Mucosa of descending colon (tissue), 3 donors: ENCODE results near the gene TMEM108. TPM values are rescaled to one million over a fixed set of nuclear protein-coding genes. Genes with fewer than 3 reads are reported as not detected.

Source experiments
- ATAC-seq: fragments of 200-7000 bp; cut with Tn5 transposase; one replicate; pipeline ENCODE4 v1.9.1; 2020; ENCODE audit warnings: mild to moderate bottlenecking, moderate library complexity
- DNase-seq, 3 donors: peaks; one replicate each; pipeline ENCODE4 v3.0.0-alpha.2; 2020
- H3K36me3 ChIP-seq: fragments of 200-600 bp; one replicate; pipeline ENCODE4 v1.8.0; 2021; ENCODE audit warnings: low read depth, mild to moderate bottlenecking
- H3K4me1 ChIP-seq: fragments of 200-600 bp; one replicate; pipeline ENCODE4 v1.8.0; 2021; ENCODE audit warnings: low read depth, mild to moderate bottlenecking
- H3K4me3 ChIP-seq: fragments of 200-600 bp; one replicate; pipeline ENCODE4 v1.8.0; 2021; ENCODE audit warnings: mild to moderate bottlenecking
- H3K9me3 ChIP-seq: fragments of 200-600 bp; one replicate; pipeline ENCODE4 v1.8.0; 2021; ENCODE audit warnings: mild to moderate bottlenecking
- intact Hi-C, 2 donors: fragments of 100-400 bp; cut with DNase I in 1 of 2; cut with micrococcal nuclease in 1 of 2; formaldehyde crosslinking; loops; one replicate each; pipeline versions ENCODE4 v1.11.0 to v1.11.1; 2022; cut with DNase I, micrococcal nuclease
- total RNA-seq, 3 donors: library from RNA; stranded (reverse); fragmentation: NEBNext Ultra II Directional in 2 of 3; extraction: Animal tissue kit (Norgen Biotek cat#: 25700) in 2 of 3; gene quantifications; one replicate each; pipeline versions ENCODE4 v1.2.1 to v1.2.4, GENCODE V29; 2021 to 2023
- TF ChIP-seq, protein P1 (sequence below): fragments of 200-600 bp; IDR thresholded peaks from one replicate; pipeline ENCODE4 v1.8.0; 2022; ENCODE audit warnings: antibody characterized with exemption, mild to moderate bottlenecking
- donor health status: DM: no; HTN: no; CAD: no; lungs with moderate emphysema.
- donor health status: DM: no; HTN: no; CAD: no.
- donor health status: DM: no; HTN: yes; CAD: no.

The TMEM108 gene
- total RNA-seq, 3 donors from 2014 or later: 0.72 to 3.4 (median 1.1) TPM

DNA sequence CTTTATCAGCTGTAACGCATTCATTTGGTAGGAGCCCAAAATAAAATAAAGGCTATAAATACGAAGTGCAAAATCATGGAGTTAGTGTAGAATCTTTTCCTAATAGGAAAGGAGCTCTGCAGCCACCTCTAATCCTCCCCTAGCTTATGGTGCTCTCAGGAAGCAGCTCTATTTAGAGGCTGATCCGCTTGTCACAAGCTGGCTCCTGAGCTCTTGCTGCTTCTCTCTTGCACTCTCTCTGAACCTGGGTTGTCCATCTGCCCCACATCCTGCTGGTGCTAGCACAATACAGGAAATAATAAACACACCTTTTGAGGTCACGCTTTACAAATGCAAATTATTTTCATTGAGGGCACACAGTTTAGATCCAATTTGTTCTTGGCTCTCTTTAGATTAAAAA lies 324.3 kb downstream of the TMEM108 start:
- H3K36me3 ChIP-seq: no peaks in the 10 kb centered on the region
- H3K4me3 ChIP-seq: no peak overlapping the region
- TF ChIP-seq, protein P1, sequence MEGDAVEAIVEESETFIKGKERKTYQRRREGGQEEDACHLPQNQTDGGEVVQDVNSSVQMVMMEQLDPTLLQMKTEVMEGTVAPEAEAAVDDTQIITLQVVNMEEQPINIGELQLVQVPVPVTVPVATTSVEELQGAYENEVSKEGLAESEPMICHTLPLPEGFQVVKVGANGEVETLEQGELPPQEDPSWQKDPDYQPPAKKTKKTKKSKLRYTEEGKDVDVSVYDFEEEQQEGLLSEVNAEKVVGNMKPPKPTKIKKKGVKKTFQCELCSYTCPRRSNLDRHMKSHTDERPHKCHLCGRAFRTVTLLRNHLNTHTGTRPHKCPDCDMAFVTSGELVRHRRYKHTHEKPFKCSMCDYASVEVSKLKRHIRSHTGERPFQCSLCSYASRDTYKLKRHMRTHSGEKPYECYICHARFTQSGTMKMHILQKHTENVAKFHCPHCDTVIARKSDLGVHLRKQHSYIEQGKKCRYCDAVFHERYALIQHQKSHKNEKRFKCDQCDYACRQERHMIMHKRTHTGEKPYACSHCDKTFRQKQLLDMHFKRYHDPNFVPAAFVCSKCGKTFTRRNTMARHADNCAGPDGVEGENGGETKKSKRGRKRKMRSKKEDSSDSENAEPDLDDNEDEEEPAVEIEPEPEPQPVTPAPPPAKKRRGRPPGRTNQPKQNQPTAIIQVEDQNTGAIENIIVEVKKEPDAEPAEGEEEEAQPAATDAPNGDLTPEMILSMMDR: no peak
- no peaks in the 10 kb centered on the region for H3K4me1 ChIP-seq
- ATAC-seq (no peak), DNase-seq (no peak)
- intact Hi-C loops: no loop called here
- no peaks in the 10 kb centered on the region for H3K9me3 ChIP-seq

DNA sequence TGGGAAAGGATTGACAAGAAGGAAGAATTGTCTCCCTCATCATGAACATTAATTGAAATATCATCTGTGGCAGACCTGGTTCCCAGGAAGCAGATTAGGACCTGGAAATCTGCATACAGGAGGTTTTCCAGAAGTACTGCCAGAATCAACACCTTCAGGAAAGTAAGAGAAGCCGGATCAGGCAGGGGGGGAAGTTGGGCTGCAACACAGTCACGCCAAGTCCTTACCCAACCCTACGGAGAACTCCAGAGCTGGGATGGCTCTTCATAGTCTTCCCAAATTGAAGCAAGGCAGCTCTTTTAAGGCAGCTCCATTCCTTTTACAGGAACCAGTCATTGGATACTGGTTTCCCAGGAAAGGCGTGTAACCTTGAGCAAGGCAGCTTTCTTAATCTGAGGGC lies 326.5 kb downstream of the TMEM108 start:
- Histone ChIP-seq H3K4me3 (no peak overlapping the region), H3K36me3 (no peaks in the 10 kb centered on the region), H3K4me1 (no peaks in the 10 kb centered on the region), H3K9me3 (no peaks in the 10 kb centered on the region)
- intact Hi-C loops: no loop called here
- DNase-seq: no peak
- ATAC-seq: no peak
- TF ChIP-seq, protein P1: no peak

DNA sequence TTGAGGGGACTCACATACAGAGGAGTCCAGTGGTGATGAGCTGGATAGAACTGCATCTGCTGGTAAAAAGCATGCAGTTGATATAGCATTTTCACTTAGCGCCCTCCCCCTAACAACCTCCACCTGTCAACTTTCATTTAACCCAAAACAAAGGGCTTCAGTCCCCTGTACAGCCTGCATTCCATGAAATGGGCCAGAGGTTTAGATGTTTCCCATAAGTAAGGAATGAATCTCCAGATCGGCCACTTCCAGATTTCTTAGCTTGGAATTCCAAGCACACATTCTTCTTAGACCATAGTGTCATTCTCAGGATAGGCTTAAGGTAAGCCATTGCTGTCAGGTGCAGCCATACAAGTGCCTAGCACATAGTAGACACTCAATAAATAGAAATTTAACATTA lies 328.7 kb downstream of the TMEM108 start:
- DNase-seq: no peak

DNA sequence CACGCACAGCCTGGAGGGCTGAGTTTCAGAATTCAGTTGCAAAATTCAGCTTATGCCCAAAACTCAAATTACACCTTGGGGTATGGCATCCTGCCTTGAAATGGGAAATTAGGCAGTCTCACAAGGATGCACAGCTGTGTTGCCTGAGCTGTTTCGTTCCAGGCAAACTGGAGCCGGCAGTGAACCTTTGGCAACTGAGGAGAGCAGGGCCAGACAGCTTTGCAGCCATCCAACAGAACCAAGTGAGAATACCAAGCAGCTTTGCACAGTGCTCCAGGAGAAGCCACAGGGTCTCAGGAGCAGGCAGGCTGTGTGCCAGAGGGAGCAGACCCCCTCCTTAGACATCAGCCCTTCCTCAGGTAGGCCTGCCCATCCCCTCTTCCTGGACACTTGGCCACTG lies 329.2 kb downstream of the TMEM108 start:
- DNase-seq (no peak), ATAC-seq (no peak)
- Histone ChIP-seq H3K4me1 (no peaks in the 10 kb centered on the region), H3K4me3 (no peak overlapping the region), H3K36me3 (no peaks in the 10 kb centered on the region), H3K9me3 (no peaks in the 10 kb centered on the region)
- intact Hi-C loops: no loop called here
- TF ChIP-seq, protein P1: no peak

More for the DNA sequence above, 328.7 kb downstream of the TMEM108 start:
- Histone ChIP-seq H3K36me3 (no peaks in the 10 kb centered on the region), H3K4me1 (no peaks in the 10 kb centered on the region), H3K4me3 (no peak overlapping the region), H3K9me3 (no peaks in the 10 kb centered on the region)
- no peak for ATAC-seq
- intact Hi-C loops: no loop called here
- TF ChIP-seq, protein P1: no peak

DNA sequence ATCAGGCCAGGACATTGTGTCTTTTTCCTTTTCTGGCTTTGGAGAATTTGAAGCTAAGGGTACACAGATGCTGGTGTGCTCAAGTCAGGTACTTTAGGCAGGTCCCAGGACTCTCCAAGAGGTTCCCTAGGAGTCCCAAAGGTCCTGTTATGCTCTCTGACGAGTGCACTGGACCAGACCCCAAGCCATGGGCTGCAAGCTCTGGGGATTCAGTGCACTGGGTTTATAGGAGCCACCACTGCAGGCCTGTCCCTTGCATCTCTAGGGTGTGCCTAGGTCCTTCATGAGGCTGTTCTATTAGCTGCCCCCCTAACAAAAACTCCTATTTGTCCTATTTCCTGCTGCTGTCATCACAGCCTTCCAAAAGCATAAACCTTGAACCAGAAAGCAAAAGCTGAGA lies 329.8 kb downstream of the TMEM108 start:
- Histone ChIP-seq H3K36me3 (no peaks in the 10 kb centered on the region), H3K9me3 (no peaks in the 10 kb centered on the region), H3K4me3 (no peak overlapping the region), H3K4me1 (no peaks in the 10 kb centered on the region)
- intact Hi-C loops: no loop called here
- TF ChIP-seq, protein P1: no peak
- no peak for ATAC-seq
- DNase-seq: no peak
